Peyer's patch (tissue), 4 donors: ENCODE data around the gene FAM200C. TPM values are rescaled to one million over a fixed set of nuclear protein-coding genes. Genes with fewer than 3 reads are reported as not detected.

Source experiments
- DNase-seq, 3 donors: peaks; one replicate each; pipeline ENCODE4 v3.0.0-alpha.2; 2017 to 2019
- H3K27ac ChIP-seq, 4 donors: fragments of 200-600 bp; sonication (generic); one replicate each; pipeline ENCODE4 v1.5.1; 2016 to 2019
- H3K27me3 ChIP-seq, 2 donors: fragments of 200-600 bp; sonication (generic); one replicate each; pipeline ENCODE4 v1.5.1; 2019
- H3K36me3 ChIP-seq, 3 donors: fragments of 200-600 bp; sonication (generic); one replicate each; pipeline ENCODE4 v1.5.1; 2016 to 2019
- H3K4me1 ChIP-seq, 4 donors: fragments of 200-600 bp; sonication (generic); one replicate each; pipeline ENCODE4 v1.5.1; 2016 to 2019
- H3K4me3 ChIP-seq, 4 donors: fragments of 200-600 bp; sonication (generic); 1 replicate in 3 of 4; 2 replicates in 1 of 4; pipeline ENCODE4 v1.5.1; 2016 to 2019; ENCODE audit warnings: mild to moderate bottlenecking in 1 of 4
- H3K9me3 ChIP-seq, 4 donors: fragments of 200-600 bp; sonication (generic); one replicate each; pipeline ENCODE4 v1.5.1; 2016 to 2019; ENCODE audit warnings: mild to moderate bottlenecking in 1 of 4
- POLR2A ChIP-seq, 2 donors: fragments of 450-650 bp; IDR thresholded peaks; one replicate each; pipeline ENCODE4 v1.5.1; 2017; ENCODE audit warnings: antibody characterized with exemption in 2 of 2, mild to moderate bottlenecking in 2 of 2, moderate library complexity in 2 of 2
- total RNA-seq, 4 donors: library from RNA; depleted of rRNA; stranded (reverse); fragments of >200 nt; gene quantifications; one replicate each; pipeline ENCODE4 v1.1.0, GENCODE V29; 2016
- TF ChIP-seq, protein P1 (sequence below), 6 experiments: fragments of 450-650 bp in 4 of 6; fragments of 200-600 bp in 2 of 6; sonication (generic) in 1 of 6; IDR thresholded peaks; one replicate each; pipeline ENCODE4 v1.5.1; 2017 to 2019; ENCODE audit warnings: antibody characterized with exemption in 6 of 6, mild to moderate bottlenecking in 3 of 6, moderate library complexity in 1 of 6

FAM200C gene
- total RNA-seq, 4 donors from 2014 or later, result 0.66 to 2.3 (median 1.1) TPM; not detected in 1

DNA sequence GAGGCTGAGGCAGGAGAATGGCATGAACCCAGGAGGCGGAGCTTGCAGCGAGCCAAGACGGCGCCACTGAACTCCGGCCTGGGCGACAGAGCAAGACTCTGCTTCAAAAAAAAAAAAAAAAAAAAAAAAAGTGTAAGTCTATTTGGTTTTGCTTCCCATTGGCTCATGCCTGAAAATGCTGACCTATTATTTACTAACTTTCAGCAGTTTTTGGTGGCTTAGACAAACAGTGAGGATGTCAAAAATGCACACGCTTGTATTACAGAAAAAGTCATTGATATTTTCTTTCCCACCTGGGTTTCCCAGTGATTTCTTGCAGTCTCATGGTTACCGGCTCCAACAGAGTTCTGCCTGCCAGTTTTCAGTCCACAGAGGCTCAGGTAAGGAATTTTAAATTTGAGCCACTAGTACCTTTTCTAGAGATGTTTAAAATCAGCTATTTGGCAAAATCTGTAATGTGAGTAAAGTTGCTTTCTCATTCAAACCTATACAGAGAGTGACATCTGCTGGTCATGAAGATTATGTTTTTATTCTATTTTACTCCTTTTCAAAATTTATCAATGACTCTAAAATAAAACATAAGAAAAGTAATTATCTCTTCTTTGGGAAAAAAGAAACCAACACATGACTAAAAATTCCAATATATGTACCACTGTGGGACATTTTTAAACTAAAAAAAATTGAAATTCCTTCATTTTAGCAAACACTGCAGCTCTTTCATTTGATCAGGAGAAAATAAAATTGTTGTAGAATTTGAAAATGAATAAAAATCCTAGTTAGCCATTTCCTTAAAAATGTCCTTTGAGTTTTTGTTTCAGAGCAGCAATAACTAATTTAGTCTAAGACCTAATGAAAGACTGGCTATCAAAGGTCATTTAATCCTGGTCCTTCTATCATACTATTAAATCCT is 8.8 kb downstream of the FAM200C start:
- H3K36me3 ChIP-seq, result no peaks in the 10 kb centered on the region
- peaks cover 0 to 5% (median 0%) of the 10 kb centered on the region in 4 donors for H3K9me3 ChIP-seq
- no peak for DNase-seq
- H3K4me3 ChIP-seq, result no peak overlapping the region
- H3K27me3 ChIP-seq, result no peaks in the 10 kb centered on the region
- no peak overlapping the region for H3K27ac ChIP-seq
- no peaks in the 10 kb centered on the region for H3K4me1 ChIP-seq
- TF ChIP-seq, protein P1, sequence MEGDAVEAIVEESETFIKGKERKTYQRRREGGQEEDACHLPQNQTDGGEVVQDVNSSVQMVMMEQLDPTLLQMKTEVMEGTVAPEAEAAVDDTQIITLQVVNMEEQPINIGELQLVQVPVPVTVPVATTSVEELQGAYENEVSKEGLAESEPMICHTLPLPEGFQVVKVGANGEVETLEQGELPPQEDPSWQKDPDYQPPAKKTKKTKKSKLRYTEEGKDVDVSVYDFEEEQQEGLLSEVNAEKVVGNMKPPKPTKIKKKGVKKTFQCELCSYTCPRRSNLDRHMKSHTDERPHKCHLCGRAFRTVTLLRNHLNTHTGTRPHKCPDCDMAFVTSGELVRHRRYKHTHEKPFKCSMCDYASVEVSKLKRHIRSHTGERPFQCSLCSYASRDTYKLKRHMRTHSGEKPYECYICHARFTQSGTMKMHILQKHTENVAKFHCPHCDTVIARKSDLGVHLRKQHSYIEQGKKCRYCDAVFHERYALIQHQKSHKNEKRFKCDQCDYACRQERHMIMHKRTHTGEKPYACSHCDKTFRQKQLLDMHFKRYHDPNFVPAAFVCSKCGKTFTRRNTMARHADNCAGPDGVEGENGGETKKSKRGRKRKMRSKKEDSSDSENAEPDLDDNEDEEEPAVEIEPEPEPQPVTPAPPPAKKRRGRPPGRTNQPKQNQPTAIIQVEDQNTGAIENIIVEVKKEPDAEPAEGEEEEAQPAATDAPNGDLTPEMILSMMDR (IDR thresholded peaks at IDR 0.05), result peak in 4 of 6 experiments; percentile 39 to 69 (median 58)
- no peak for TF ChIP-seq POLR2A (IDR thresholded peaks at IDR 0.05)

DNA sequence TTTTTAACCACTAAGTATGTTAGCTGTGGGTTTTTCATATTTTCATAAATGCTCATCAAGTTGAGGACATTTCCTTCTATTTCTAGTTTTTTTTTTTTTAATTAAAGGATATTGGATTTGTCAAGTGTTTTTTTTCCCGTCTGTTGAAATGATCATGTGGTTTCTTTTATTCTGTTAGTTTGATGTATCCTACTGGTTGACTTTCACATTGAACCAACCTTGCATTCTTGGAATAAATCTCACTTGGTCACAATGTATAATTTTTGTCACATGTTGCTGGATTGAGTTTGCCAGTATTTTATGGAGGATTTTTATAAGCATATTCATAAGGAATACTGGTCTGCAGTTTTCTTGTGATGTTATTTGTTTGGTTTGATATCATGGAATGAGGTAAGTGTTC is 12.4 kb downstream of the FAM200C start:
- no peak for DNase-seq
- Histone ChIP-seq H3K27me3 (no peaks in the 10 kb centered on the region), H3K9me3 (peaks cover 0 to 5% (median 0%) of the 10 kb centered on the region in 4 donors), H3K27ac (no peak overlapping the region), H3K36me3 (no peaks in the 10 kb centered on the region), H3K4me3 (no peak overlapping the region), H3K4me1 (no peaks in the 10 kb centered on the region)
- TF ChIP-seq POLR2A (IDR thresholded peaks at IDR 0.05), result no peak

DNA sequence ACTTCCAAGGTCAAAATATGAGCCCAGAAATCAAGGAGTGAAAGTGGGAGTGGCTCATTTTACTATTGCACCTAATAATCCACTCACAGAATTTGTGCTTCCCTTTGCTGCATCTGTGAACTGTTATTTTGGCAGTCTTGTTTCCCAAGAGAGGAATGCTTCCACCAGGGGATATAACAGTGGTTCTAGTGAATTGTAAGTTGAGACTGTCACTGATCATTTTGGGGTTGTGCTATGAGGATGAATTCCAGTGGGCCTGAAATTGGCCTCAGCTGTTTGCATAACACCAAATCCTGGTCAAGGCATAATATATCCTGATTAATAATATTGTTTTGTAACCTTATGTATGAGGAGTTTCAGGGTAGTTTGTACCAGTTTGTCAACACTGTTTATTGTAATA is 14.4 kb downstream of the FAM200C start:
- H3K4me3 ChIP-seq, result no peak overlapping the region
- no peaks in the 10 kb centered on the region for H3K4me1 ChIP-seq
- H3K36me3 ChIP-seq, result no peaks in the 10 kb centered on the region
- DNase-seq, result no peak
- TF ChIP-seq, protein P1 (IDR thresholded peaks at IDR 0.05), result no peak
- TF ChIP-seq POLR2A (IDR thresholded peaks at IDR 0.05), result no peak
- peaks cover 0 to 5% (median 0%) of the 10 kb centered on the region in 4 donors for H3K9me3 ChIP-seq
- H3K27me3 ChIP-seq, result no peaks in the 10 kb centered on the region
- H3K27ac ChIP-seq, result no peak overlapping the region

DNA sequence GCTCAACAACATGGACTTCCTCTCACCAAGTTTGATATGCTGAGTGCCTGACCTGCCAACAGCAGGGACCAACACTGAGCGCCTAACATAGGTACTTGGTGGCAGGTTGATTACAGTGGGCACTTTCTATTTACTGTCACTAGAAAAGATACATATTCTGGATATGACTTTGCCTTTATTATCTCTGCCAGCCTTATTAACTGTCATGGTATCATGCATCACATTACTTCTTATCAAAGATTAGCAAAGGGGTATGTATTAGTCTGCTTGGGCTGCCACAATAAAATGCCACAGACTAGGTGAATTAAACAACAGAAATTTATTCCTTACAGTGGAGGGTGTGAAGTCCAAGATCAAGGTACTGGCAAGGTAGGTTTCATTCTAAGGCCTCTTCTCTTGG is 15.2 kb downstream of the FAM200C start:
- H3K27ac ChIP-seq, result no peak overlapping the region
- H3K36me3 ChIP-seq, result no peaks in the 10 kb centered on the region
- TF ChIP-seq, protein P1 (IDR thresholded peaks at IDR 0.05), result no peak
- TF ChIP-seq POLR2A (IDR thresholded peaks at IDR 0.05), result no peak
- peaks cover 0 to 5% (median 0%) of the 10 kb centered on the region in 4 donors for H3K9me3 ChIP-seq
- DNase-seq, result no peak
- no peaks in the 10 kb centered on the region for H3K27me3 ChIP-seq
- no peaks in the 10 kb centered on the region for H3K4me1 ChIP-seq
- H3K4me3 ChIP-seq, result no peak overlapping the region

DNA sequence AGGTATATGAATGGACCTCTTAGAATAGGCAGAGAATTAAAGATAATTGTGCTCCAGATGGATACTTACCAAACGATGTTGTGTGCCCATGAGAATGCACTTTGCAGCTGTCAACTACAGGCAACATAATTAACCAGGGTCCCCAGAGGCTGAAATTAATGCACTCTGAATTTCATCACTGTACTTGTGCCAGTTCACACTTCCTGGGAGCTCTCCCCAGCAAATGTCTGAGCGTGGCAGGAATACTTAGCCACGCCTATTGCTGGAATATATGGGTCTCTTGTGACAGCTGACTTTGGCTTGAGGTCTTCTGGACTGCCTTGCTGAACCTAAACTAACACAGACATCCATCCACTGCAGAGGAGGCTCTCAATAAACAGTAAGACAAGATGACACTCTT is 17.5 kb downstream of the FAM200C start:
- Histone ChIP-seq H3K4me1 (no peaks in the 10 kb centered on the region), H3K27ac (no peak overlapping the region), H3K9me3 (peaks cover 0 to 4% (median 0%) of the 10 kb centered on the region in 4 donors), H3K4me3 (no peak overlapping the region), H3K36me3 (no peaks in the 10 kb centered on the region), H3K27me3 (no peaks in the 10 kb centered on the region)
- DNase-seq, result no peak
- TF ChIP-seq, protein P1 (IDR thresholded peaks at IDR 0.05), result no peak
- TF ChIP-seq POLR2A (IDR thresholded peaks at IDR 0.05), result no peak

DNA sequence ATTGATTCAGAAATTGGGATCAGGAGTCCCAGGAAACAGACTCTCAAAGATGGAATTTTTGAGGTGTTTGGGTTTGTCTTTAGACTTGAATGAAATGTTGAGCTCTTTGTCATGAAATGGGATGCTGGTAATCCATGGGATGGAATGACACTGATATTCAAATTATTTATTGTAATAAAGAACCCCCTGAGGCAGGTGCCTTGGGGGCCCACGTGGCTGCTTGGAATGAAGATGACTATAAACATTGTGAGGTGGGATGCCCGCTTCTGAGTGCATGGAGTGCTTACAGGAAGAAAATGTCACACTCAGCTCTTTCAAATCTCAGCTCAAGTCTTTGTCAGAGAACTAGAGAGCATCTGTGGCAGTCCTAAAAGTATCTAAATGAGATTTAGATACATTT is 19.8 kb downstream of the FAM200C start:
- Histone ChIP-seq H3K27ac (no peak overlapping the region), H3K4me1 (no peaks in the 10 kb centered on the region), H3K4me3 (no peak overlapping the region), H3K9me3 (no peaks in the 10 kb centered on the region), H3K36me3 (no peaks in the 10 kb centered on the region), H3K27me3 (no peaks in the 10 kb centered on the region)
- no peak for DNase-seq
- no peak for TF ChIP-seq POLR2A (IDR thresholded peaks at IDR 0.05)
- TF ChIP-seq, protein P1 (IDR thresholded peaks at IDR 0.05), result no peak
